Fibroblast of villous mesenchyme (primary cell): Measurements from ENCODE around the gene WARS2. TPM values are rescaled to one million over a fixed set of nuclear protein-coding genes. Genes with fewer than 3 reads are reported as not detected.

ENCODE experiments used
- DNase-seq: peaks from one replicate; pipeline ENCODE4 v3.0.0-alpha.2; 2010; ENCODE audit warnings: low read depth
- H3K4me3 ChIP-seq: 2 replicates; pipeline ENCODE4 v1.5.1; 2011; ENCODE audit warnings: low read depth, mild to moderate bottlenecking, low read length
- total RNA-seq: library from RNA; depleted of rRNA; stranded (reverse); fragments of >200 nt; gene quantifications from 2 replicates; pipeline ENCODE4 v1.2.3, GENCODE V29; 2012
- TF ChIP-seq, protein P1 (sequence below): IDR thresholded peaks from 2 replicates; pipeline ENCODE4 v1.5.1; 2012; ENCODE audit warnings: low read depth, mild to moderate bottlenecking, low read length; ENCODE audit not compliant: insufficient read depth

Gene WARS2
- total RNA-seq, 1 donor, result 20.3 TPM

DNA sequence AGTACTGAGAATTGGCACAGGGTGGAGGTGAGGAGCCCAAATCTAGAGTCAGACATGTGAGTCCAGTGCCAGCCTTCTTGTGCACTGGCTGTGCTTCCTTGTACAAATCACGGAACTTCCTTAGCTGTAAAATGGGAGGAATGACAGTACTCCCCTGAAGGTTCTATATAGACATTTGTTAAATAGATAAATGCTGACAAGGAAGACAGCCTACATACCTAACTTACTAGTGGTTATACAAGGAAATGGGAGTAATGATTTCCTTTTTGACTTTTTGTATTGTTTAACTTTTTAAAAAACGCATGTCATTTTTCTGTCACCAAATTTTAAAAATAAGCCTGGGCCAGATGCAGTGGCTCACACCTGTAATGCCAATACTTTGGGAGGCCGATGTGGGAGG is 50.2 kb downstream of the WARS2 start:
- TF ChIP-seq, protein P1, sequence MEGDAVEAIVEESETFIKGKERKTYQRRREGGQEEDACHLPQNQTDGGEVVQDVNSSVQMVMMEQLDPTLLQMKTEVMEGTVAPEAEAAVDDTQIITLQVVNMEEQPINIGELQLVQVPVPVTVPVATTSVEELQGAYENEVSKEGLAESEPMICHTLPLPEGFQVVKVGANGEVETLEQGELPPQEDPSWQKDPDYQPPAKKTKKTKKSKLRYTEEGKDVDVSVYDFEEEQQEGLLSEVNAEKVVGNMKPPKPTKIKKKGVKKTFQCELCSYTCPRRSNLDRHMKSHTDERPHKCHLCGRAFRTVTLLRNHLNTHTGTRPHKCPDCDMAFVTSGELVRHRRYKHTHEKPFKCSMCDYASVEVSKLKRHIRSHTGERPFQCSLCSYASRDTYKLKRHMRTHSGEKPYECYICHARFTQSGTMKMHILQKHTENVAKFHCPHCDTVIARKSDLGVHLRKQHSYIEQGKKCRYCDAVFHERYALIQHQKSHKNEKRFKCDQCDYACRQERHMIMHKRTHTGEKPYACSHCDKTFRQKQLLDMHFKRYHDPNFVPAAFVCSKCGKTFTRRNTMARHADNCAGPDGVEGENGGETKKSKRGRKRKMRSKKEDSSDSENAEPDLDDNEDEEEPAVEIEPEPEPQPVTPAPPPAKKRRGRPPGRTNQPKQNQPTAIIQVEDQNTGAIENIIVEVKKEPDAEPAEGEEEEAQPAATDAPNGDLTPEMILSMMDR, result no peak
- no peak for DNase-seq
- H3K4me3 ChIP-seq, result no peak overlapping the region

DNA sequence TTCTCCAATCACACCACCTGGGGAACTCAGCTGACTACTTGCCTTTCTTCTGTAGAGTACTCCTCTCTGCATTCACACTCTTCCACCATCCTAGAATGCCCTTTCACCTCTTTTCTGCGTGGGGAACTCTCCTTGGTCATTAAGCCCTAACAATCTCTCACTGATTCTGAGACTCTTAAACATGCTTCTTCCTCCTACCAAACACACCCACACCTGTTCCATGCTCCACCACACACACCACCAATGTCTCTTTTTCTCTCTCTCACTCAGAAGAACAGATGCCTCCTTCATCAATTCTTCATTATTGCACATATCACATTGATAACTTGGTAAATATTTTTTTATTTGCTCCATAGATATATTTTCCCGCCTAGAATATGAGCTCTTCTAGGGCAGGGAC is 53.6 kb downstream of the WARS2 start:
- DNase-seq, result no peak
- TF ChIP-seq, protein P1, result no peak
- H3K4me3 ChIP-seq, result no peak overlapping the region

DNA sequence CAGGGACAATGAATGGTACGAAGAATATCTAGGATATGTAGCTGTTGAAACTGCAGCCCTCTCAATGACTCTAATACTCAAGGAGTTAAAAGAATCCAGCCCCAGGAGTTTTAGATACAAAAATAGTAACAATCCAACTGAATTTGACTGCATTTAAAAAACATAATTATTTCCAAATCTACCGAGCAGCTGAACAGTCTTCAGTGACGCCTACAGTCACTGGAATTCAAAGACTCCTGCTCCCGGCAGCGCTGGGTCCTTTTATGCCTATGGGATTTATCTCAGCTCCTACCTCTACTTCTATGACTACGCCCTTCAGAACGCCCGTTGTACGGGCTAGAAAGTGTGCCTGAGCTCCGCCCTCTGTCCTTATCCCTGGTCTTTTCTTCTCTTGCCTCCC is 55.7 kb downstream of the WARS2 start:
- DNase-seq, result no peak
- TF ChIP-seq, protein P1, result no peak
- no peak overlapping the region for H3K4me3 ChIP-seq

DNA sequence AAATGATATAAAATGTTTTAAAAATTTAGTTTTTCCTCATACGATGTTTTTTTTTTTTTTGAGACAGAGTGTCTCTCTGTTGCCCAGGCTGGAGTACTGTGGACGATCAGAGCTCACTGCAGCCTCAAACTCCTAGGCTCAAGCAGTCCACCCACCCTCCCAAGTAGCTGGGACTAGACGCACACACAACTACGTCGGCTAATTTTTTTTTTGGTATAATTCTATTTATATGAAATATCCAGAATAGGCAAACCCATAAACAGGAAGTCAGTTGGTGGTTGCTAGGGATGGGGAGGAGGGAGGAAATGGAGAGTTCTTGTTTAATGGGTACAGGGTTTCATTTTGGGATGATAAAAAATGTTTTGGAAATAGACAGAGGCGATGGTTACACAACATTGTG is 56.5 kb downstream of the WARS2 start:
- no peak for DNase-seq
- no peak overlapping the region for H3K4me3 ChIP-seq
- TF ChIP-seq, protein P1, result no peak

DNA sequence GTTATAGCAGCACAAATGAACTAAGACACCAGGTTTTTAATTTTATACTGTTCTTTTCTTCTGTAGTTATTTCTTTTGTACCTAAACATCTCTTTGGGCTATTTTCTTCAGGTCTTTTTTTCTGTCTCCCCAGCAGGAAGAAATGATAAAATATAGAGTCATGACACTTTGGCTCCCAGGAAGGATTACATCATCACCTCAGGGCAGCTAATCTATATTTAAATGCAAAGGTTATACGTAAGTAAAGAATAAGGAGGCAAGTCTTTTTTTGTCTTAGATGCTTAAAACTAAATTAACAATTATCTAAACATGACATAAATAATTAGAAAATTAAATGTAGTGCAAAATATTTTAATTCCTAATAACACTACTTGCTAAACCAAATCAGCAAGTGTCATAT is 57.0 kb downstream of the WARS2 start:
- no peak for DNase-seq
- TF ChIP-seq, protein P1, result no peak
- H3K4me3 ChIP-seq, result no peak overlapping the region

DNA sequence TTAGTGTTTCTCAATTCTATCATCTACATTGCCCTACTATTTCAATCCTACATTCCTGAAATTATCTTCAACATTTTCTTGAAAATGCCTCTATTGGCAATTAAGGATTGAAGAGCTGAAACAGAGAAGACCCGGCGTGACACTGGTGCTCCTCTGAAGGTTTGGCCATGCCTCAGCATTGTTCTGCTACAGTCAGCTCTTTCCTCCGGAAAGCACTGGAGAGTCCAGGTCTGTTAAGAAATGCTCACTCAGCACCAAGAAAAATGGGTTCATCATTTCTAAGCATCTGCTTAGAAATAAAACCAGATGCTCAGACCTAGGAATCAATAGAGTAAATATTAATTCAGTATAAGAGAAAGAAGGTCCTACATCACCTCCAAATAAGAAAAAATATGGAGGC is 58.8 kb downstream of the WARS2 start:
- no peak for DNase-seq
- TF ChIP-seq, protein P1, result no peak

DNA sequence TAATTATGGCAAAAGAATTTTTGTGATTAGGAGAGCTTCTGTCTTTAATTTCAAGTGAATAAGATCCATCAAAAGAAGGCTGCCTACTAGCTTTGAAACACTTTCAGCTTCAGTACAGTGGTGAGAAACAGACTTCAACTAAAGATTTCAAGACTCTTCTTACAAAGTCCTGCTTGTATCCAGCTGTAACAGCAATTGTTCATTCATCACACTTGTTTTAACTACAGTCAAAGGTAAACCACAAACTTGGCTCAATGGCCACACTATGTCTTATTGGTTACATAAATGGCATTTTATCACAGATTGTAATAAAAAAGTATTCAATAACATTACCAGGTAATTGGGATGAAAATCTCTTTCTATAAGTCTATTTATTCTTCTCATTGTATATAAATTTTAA is 59.2 kb downstream of the WARS2 start:
- peak; percentile 18 for DNase-seq
- TF ChIP-seq, protein P1, result no peak
- H3K4me3 ChIP-seq, result no peak overlapping the region

More for the DNA sequence above, 58.8 kb downstream of the WARS2 start:
- no peak overlapping the region for H3K4me3 ChIP-seq
